G401.6 (cell line): Measurements from ENCODE around the gene SFXN5.

Experiments
- FAIRE-seq: peaks from 2 replicates; lab custom pipeline; 2012; peaks lifted over from hg19 to GRCh38; lab: Jason Lieb, UNC

SFXN5 gene

GRCh38 chr2:72897785-72898584 is 173.5 kb downstream of the SFXN5 start:
- no peak for FAIRE-seq

GRCh38 chr2:72896446-72896845 is 175.1 kb downstream of the SFXN5 start:
- no peak for FAIRE-seq

- FAIRE-seq = no peak
Observed at GRCh38 chr2:72895759-72896281, 175.7 kb downstream of the SFXN5 start.

GRCh38 chr2:72895154-72895553 is 176.4 kb downstream of the SFXN5 start:
- FAIRE-seq = no peak

GRCh38 chr2:72894514-72894913 is 177.0 kb downstream of the SFXN5 start:
- FAIRE-seq = no peak

- FAIRE-seq = no peak
Observed at GRCh38 chr2:72893594-72894319, 177.8 kb downstream of the SFXN5 start.

GRCh38 chr2:72892506-72893173 is 178.9 kb downstream of the SFXN5 start:
- FAIRE-seq = no peak
